ENCODE results near the gene TMEM178A. TPM values are rescaled to one million over a fixed set of nuclear protein-coding genes. Genes with fewer than 3 reads are reported as not detected.

TMEM178A gene
- total RNA-seq, 2 donors from 2014 or later = 5.5 to 7.4 TPM

GRCh38 chr2:39682066-39682692 is 16.5 kb downstream of the TMEM178A start:
- Histone ChIP-seq H3K36me3 (ENCODE audit: control insufficient read depth, insufficient read depth, low read length) (no peaks in the 10 kb centered on the region), H3K9me3 (ENCODE audit: control insufficient read depth, low read length) (peaks cover 7% of the 10 kb centered on the region), H3K4me3 (ENCODE audit: low read length) (no peak overlapping the region), H3K9ac (ENCODE audit: extremely low read depth, low read length, poor library complexity, severe bottlenecking) (no peak overlapping the region), H3K27me3 (ENCODE audit: control insufficient read depth, insufficient read depth, low read length, poor library complexity, severe bottlenecking) (peaks cover 10% of the 10 kb centered on the region), H3K27ac (ENCODE audit: low read depth, low read length) (no peak overlapping the region), H3K4me1 (ENCODE audit: control insufficient read depth, insufficient read depth, low read length) (no peaks in the 10 kb centered on the region)
- Mint-ChIP-seq H3K9me3 (peaks cover 6% of the 10 kb centered on the region), H3K4me3 (no peak overlapping the region), H3K27ac (no peak overlapping the region), H3K36me3 (ENCODE audit: low read depth) (no peaks in the 10 kb centered on the region), H3K27me3 (ENCODE audit: insufficient read depth) (peaks cover 8% of the 10 kb centered on the region), H3K4me1 (peaks cover 27% of the 10 kb centered on the region)
- DNase-seq = no peak
- TF ChIP-seq, protein P1, sequence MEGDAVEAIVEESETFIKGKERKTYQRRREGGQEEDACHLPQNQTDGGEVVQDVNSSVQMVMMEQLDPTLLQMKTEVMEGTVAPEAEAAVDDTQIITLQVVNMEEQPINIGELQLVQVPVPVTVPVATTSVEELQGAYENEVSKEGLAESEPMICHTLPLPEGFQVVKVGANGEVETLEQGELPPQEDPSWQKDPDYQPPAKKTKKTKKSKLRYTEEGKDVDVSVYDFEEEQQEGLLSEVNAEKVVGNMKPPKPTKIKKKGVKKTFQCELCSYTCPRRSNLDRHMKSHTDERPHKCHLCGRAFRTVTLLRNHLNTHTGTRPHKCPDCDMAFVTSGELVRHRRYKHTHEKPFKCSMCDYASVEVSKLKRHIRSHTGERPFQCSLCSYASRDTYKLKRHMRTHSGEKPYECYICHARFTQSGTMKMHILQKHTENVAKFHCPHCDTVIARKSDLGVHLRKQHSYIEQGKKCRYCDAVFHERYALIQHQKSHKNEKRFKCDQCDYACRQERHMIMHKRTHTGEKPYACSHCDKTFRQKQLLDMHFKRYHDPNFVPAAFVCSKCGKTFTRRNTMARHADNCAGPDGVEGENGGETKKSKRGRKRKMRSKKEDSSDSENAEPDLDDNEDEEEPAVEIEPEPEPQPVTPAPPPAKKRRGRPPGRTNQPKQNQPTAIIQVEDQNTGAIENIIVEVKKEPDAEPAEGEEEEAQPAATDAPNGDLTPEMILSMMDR (conservative IDR thresholded peaks at IDR 0.05) = no peak
- WGBS, 2 experiments (ENCODE audit: insufficient coverage in 1 of 2, insufficient read length in 1 of 2) = 88 to 94% methylated on average over 2 of the region's 2 CpGs

DNA sequence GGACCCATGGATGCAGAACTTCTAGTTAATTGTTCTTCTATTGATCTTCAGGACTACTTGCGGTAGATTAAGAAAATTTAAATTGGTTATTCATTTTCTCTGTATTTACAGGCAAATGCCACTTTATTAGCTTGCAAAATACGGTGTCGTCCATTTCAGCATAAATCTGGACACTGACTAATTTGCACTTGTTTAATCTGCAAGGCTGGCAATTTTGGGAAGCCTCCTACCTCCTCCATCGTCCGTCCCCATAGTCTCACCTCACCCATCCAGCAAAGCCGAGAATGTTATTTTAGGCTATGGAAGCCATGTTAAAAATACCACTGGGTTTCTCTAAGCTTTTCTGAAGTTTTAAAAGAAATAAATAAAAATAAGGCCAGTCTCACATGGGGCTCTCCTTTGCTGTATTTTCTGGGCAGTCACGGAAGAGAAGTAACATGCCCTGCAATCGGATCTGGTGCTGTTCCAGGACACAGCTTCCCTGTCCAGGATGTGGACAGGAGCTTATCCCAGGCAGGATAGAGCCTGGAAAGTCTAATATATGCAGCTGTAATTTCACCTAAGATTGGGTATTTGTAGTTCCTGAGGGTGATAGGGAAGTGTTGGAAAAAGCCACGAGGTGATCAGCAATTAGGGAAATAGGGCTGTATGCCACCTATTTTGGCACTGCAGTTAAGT is 17.4 kb downstream of the TMEM178A start:
- peaks cover 8% of the 10 kb centered on the region for H3K27me3 Mint-ChIP-seq (ENCODE audit: insufficient read depth)
- no peak overlapping the region for H3K27ac Mint-ChIP-seq
- WGBS, 2 experiments (ENCODE audit: insufficient coverage in 1 of 2, insufficient read length in 1 of 2) = 92 to 97% methylated on average over 5 to 9 of the region's 9 CpGs

GRCh38 chr2:39684464-39684863 is 18.7 kb downstream of the TMEM178A start:
- Histone ChIP-seq H3K36me3 (ENCODE audit: control insufficient read depth, insufficient read depth, low read length) (no peaks in the 10 kb centered on the region), H3K9me3 (ENCODE audit: control insufficient read depth, low read length) (no peaks in the 10 kb centered on the region), H3K4me3 (ENCODE audit: low read length) (no peak overlapping the region), H3K9ac (ENCODE audit: extremely low read depth, low read length, poor library complexity, severe bottlenecking) (no peak overlapping the region), H3K27ac (ENCODE audit: low read depth, low read length) (no peak overlapping the region), H3K27me3 (ENCODE audit: control insufficient read depth, insufficient read depth, low read length, poor library complexity, severe bottlenecking) (peaks cover 10% of the 10 kb centered on the region), H3K4me1 (ENCODE audit: control insufficient read depth, insufficient read depth, low read length) (no peaks in the 10 kb centered on the region)
- TF ChIP-seq, protein P1 (conservative IDR thresholded peaks at IDR 0.05) = no peak
- H3K4me3 Mint-ChIP-seq = no peak overlapping the region
- peaks cover 8% of the 10 kb centered on the region for H3K27me3 Mint-ChIP-seq (ENCODE audit: insufficient read depth)
- no peaks in the 10 kb centered on the region for H3K9me3 Mint-ChIP-seq
- no peak overlapping the region for H3K27ac Mint-ChIP-seq
- H3K4me1 Mint-ChIP-seq = peaks cover 29% of the 10 kb centered on the region
- no peak for DNase-seq
- WGBS, 2 experiments (ENCODE audit: insufficient coverage in 1 of 2, insufficient read length in 1 of 2) = 85 to 89% methylated on average over 4 to 5 of the region's 5 CpGs
- H3K36me3 Mint-ChIP-seq (ENCODE audit: low read depth) = no peaks in the 10 kb centered on the region

More for the DNA sequence above, 17.4 kb downstream of the TMEM178A start:
- no peak for DNase-seq
- H3K4me1 ChIP-seq (ENCODE audit: control insufficient read depth, insufficient read depth, low read length) = no peaks in the 10 kb centered on the region
- no peak overlapping the region for H3K4me3 Mint-ChIP-seq
- no peaks in the 10 kb centered on the region for H3K36me3 Mint-ChIP-seq (ENCODE audit: low read depth)
- no peak overlapping the region for H3K27ac ChIP-seq (ENCODE audit: low read depth, low read length)
- TF ChIP-seq, protein P1 (conservative IDR thresholded peaks at IDR 0.05) = no peak
- peaks cover 3% of the 10 kb centered on the region for H3K9me3 Mint-ChIP-seq
- H3K4me3 ChIP-seq (ENCODE audit: low read length) = no peak overlapping the region
- H3K4me1 Mint-ChIP-seq = peaks cover 28% of the 10 kb centered on the region
- H3K36me3 ChIP-seq (ENCODE audit: control insufficient read depth, insufficient read depth, low read length) = no peaks in the 10 kb centered on the region
- H3K9ac ChIP-seq (ENCODE audit: extremely low read depth, low read length, poor library complexity, severe bottlenecking) = no peak overlapping the region
- peaks cover 5% of the 10 kb centered on the region for H3K9me3 ChIP-seq (ENCODE audit: control insufficient read depth, low read length)
- H3K27me3 ChIP-seq (ENCODE audit: control insufficient read depth, insufficient read depth, low read length, poor library complexity, severe bottlenecking) = peaks cover 10% of the 10 kb centered on the region

Data from endodermal cell (in vitro differentiated cells).